ENCODE data around the gene BRD1.
"Not testable (repeated sequence)": the region's sequence is repeated elsewhere in the genome, so short reads cannot be mapped to it uniquely, and the experiment has no call there.

- TF ChIP-seq CTCF (IDR thresholded peaks at IDR 0.05; ENCODE audit: insufficient read depth, low read length); POLR2AphosphoS5 (IDR thresholded peaks at IDR 0.05; ENCODE audit: low read depth); REST (IDR thresholded peaks at IDR 0.05; ENCODE audit: insufficient replicate concordance, low read depth); GABPA (IDR thresholded peaks at IDR 0.05; ENCODE audit: low read depth): not testable (repeated sequence)
Observed at GRCh38 chr22:49762571-49762970, 65.1 kb downstream of the BRD1 start.
